Fibroblast of lung (primary cell): Measurements from ENCODE around the gene MEPE. TPM values are rescaled to one million over a fixed set of nuclear protein-coding genes. Genes with fewer than 3 reads are reported as not detected.

ENCODE experiments used
- DNase-seq, 2 donors: peaks; one replicate each; pipeline versions ENCODE4 v3.0.0 to v3.0.0-alpha.2; 2010; ENCODE audit warnings: low read depth in 2 of 2
- H2AFZ ChIP-seq: 2 replicates; pipeline ENCODE4 v1.5.1; 2012; ENCODE audit warnings: low read length, control low read depth, inconsistent platforms
- H3K27ac ChIP-seq: 2 replicates; pipeline ENCODE4 v1.5.1; 2011; ENCODE audit warnings: low read length, control low read depth; ENCODE audit not compliant: insufficient read depth
- H3K27me3 ChIP-seq: 2 replicates; pipeline ENCODE4 v1.5.1; 2011; ENCODE audit warnings: mild to moderate bottlenecking, low read length; ENCODE audit not compliant: control insufficient read depth, insufficient read depth
- H3K36me3 ChIP-seq: 2 replicates; pipeline ENCODE4 v1.5.1; 2011; ENCODE audit warnings: low read length; ENCODE audit not compliant: control insufficient read depth, insufficient read depth
- H3K4me1 ChIP-seq: 2 replicates; pipeline ENCODE4 v1.5.1; 2011; ENCODE audit warnings: low read length; ENCODE audit not compliant: control insufficient read depth, insufficient read depth; ENCODE audit errors: extremely low read depth
- H3K4me2 ChIP-seq: 2 replicates; pipeline ENCODE4 v1.5.1; 2011; ENCODE audit warnings: low read length, control low read depth; ENCODE audit not compliant: insufficient read depth; ENCODE audit errors: extremely low read depth
- H3K4me3 ChIP-seq, 4 experiments: fragments of 200-600 bp in 1 of 4; sonication (generic) in 1 of 4; replicated peaks in 1 of 4; 2 replicates each; pipeline ENCODE4 v1.5.1; 2011 to 2016; ENCODE audit warnings: low read length in 4 of 4, low read depth in 3 of 4, mild to moderate bottlenecking in 3 of 4, control low read depth in 2 of 4, inconsistent platforms in 1 of 4, mixed read lengths in 1 of 4; ENCODE audit not compliant: insufficient read depth in 1 of 4; ENCODE audit errors: control extremely low read depth in 1 of 4
- H3K79me2 ChIP-seq: 2 replicates; pipeline ENCODE4 v1.5.1; 2012; ENCODE audit warnings: mild to moderate bottlenecking, low read length, inconsistent platforms; ENCODE audit not compliant: control insufficient read depth, insufficient read depth
- H3K9ac ChIP-seq: 2 replicates; pipeline ENCODE4 v1.5.1; 2011; ENCODE audit warnings: mild to moderate bottlenecking, low read length, control low read depth; ENCODE audit not compliant: insufficient read depth
- H3K9me3 ChIP-seq: 2 replicates; pipeline ENCODE4 v1.5.1; 2012; ENCODE audit warnings: low read depth, low read length; ENCODE audit not compliant: control insufficient read depth, insufficient read depth
- H4K20me1 ChIP-seq: 2 replicates; pipeline ENCODE4 v1.5.1; 2011; ENCODE audit warnings: low read length; ENCODE audit not compliant: control insufficient read depth, insufficient read depth; ENCODE audit errors: extremely low read depth
- CTCF ChIP-seq, 2 donors: IDR thresholded peaks in 1 of 2; conservative IDR thresholded peaks in 1 of 2; 1 replicate in 1 of 2; 2 replicates in 1 of 2; pipeline ENCODE4 v1.5.1; 2011 to 2012; ENCODE audit warnings: low read length in 2 of 2, control low read depth in 1 of 2, inconsistent platforms in 1 of 2, low read depth in 1 of 2, mild to moderate bottlenecking in 1 of 2
- EZH2 ChIP-seq: IDR thresholded peaks from 2 replicates; pipeline ENCODE4 v1.5.1; 2012; ENCODE audit warnings: low read length, control low read depth, mild to moderate bottlenecking; ENCODE audit errors: missing control alignments
- polyA plus RNA-seq, 2 donors: library from polyadenylated mRNA; depleted of rRNA in 1 of 2; stranded (reverse) in 1 of 2; unstranded in 1 of 2; fragments of >200 nt; gene quantifications; 2 replicates each; pipeline ENCODE4 v1.2.1, GENCODE V29; 2011 to 2012; ENCODE audit warnings: missing spikeins in 1 of 2
- total RNA-seq: library from RNA; depleted of rRNA; stranded (reverse); fragments of >200 nt; gene quantifications from 2 replicates; pipeline ENCODE4 v1.2.1, GENCODE V29; 2014

The MEPE gene
- total and polyA plus RNA-seq, 2 donors (not counting 1 experiment from before 2014, with no cell fraction given) = not detected

DNA sequence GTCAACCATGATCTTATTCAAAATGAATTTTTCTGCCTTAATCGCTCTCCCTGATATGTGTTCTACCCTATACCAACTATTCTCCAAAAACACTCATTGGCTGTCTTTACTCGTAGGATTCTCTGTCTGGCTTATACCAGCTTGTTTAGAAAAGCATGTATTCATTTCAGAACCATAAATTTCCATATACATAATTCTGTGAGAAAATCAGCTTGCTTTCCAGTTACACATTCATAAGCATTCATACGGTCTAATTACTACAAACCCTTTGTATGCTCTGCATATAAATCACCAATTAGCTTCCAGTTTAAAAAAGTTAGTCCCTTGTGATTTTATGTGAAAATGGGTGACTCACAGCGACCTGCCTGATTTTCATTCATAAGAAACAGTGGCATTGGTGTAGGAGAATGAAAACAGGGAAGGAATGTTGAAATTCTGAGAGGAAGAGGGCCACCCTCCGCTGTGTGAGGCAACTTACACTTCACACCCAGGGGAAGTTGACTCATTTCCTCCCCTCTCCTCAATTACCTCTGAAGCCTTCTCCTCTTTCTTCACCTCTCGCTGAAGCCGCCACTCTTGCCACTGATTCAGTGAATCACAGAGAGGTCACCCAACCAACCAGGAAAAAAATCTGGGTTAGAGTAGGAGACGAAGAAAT is 63.3 kb downstream of the MEPE start:
- no peak overlapping the region for H3K27ac ChIP-seq

More for the DNA sequence above, 63.3 kb downstream of the MEPE start:
- no peak overlapping the region for H3K4me2 ChIP-seq
- H3K4me3 ChIP-seq = no peak overlapping the region
- no peak overlapping the region for H3K9ac ChIP-seq
- H3K79me2 ChIP-seq = no peaks in the 10 kb centered on the region
- TF ChIP-seq CTCF (conservative IDR thresholded peaks at IDR 0.05 in 1 of 2, IDR thresholded peaks at IDR 0.05 in 1 of 2; ENCODE audit: low read depth in 1 of 2, low read length in 2 of 2) = no peak
- no peak for TF ChIP-seq EZH2
- DNase-seq = peak; percentile 60 to 93
- H3K9me3 ChIP-seq = no peaks in the 10 kb centered on the region
- no peak overlapping the region for H2AFZ ChIP-seq
- H3K27me3 ChIP-seq = no peaks in the 10 kb centered on the region
- H4K20me1 ChIP-seq = no peaks in the 10 kb centered on the region
- no peaks in the 10 kb centered on the region for H3K4me1 ChIP-seq
- no peaks in the 10 kb centered on the region for H3K36me3 ChIP-seq

Other genes with a start within 250 kb of the MEPE start
- gene DSPP, start 224.4 kb upstream of the MEPE start, total RNA-seq = not detected in 2 replicates
- not detected in 2 replicates for gene DSPP, start 224.4 kb upstream of the MEPE start, polyA plus RNA-seq
- gene DMP1, start 182.7 kb upstream of the MEPE start, total RNA-seq = not detected in 2 replicates
- not detected in 2 replicates for gene DMP1, start 182.7 kb upstream of the MEPE start, polyA plus RNA-seq
- gene IBSP, start 33.4 kb upstream of the MEPE start, total RNA-seq = not detected in 2 replicates
- not detected in 2 replicates for gene IBSP, start 33.4 kb upstream of the MEPE start, polyA plus RNA-seq
- gene SPP1, start 142.7 kb downstream of the MEPE start, total RNA-seq = 0.17 and 0.26 TPM in 2 replicates
- 0.59 and 1.5 TPM in 2 replicates for gene SPP1, start 142.7 kb downstream of the MEPE start, polyA plus RNA-seq
- 101 and 109 TPM in 2 replicates for gene PKD2, start 174.7 kb downstream of the MEPE start, total RNA-seq
- 61.5 and 158 TPM in 2 replicates for gene PKD2, start 174.7 kb downstream of the MEPE start, polyA plus RNA-seq